ENCODE measurements around the gene STAMBP. TPM values are rescaled to one million over a fixed set of nuclear protein-coding genes. Genes with fewer than 3 reads are reported as not detected.
A peak's percentile ranks its signal among the peaks of the same experiment; 100 is the strongest.

The STAMBP gene
- total RNA-seq, 2 donors from 2014 or later: 101 to 107 TPM

DNA sequence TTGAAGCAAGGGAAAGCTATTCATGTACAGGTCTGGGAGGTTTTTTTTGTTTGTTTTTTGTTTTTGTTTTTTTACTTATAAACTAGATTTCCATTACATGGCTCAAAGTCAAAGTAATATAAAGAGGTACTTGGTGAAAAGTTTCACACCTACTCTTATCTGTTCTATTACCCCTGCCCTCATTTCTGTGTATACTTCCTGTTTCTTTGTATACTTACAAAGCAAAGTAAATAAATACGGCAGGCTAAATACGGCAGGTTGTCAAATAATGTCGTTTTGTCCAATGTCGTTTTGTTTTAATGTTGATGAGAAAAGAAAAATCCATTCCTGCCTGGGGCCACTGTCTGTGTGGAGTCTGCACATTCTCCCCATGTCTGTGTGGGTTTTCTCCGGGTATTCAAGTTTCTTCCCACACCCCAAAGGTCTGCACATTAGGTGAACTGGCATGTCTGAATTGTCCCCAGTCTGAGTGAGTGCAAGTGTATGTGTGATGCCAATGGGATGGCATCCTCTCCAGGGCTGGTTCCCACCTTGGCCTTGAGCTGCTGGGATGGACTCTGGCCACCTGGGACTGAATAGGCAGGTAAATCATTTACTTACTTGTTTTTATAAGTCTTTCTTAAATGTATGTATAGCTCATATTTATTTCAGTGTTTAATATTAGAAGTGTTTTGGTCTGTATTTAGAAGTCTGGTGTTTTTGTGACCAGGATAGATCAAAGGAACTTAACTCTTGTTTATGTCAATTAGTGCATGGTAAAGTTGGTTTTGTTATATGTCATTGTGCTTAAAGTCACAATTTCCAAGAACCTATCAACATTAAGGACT is 13.4 kb downstream of the STAMBP start:
- Mint-ChIP-seq H3K27ac (no peak overlapping the region), H3K4me1 (ENCODE audit: low read depth) (peaks cover 12% of the 10 kb centered on the region), H3K9me3 (no peaks in the 10 kb centered on the region), H3K4me3 (no peak overlapping the region), H3K27me3 (ENCODE audit: low read depth) (no peaks in the 10 kb centered on the region), H3K36me3 (ENCODE audit: insufficient read depth in 2 of 2) (peaks cover 2 to 29% of the 10 kb centered on the region in 2 donors)
- DNase-seq: no peak
- no peak for ATAC-seq (replicated peaks in 1 of 2)

- Mint-ChIP-seq H3K36me3 (ENCODE audit: insufficient read depth in 2 of 2) (peaks cover 2 to 30% of the 10 kb centered on the region in 2 donors), H3K4me1 (ENCODE audit: low read depth) (peaks cover 12% of the 10 kb centered on the region), H3K27ac (no peak overlapping the region)
Measured at GRCh38 chr2:73842739-73843019, 13.9 kb downstream of the STAMBP start.

DNA sequence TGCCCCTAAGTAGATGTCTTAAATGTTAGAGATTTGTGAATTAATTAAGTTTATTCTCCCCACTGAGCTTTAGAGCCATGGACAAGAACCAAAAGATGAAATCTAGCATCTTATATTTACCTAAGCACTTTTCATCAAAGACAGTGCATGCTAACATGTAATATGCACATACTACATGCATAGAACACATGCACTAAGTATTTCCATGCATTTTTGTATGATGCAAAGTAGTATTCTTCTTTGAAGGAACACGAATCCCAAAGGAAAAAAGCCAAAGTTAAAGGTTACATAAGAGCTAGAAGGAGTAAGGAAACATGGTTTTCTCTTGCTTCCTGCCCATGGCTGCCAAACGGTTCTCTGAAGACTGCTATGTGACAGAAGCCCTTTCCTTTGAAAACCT is 15.3 kb downstream of the STAMBP start:
- DNase-seq: no peak
- Mint-ChIP-seq H3K27ac (no peak overlapping the region), H3K4me3 (no peak overlapping the region), H3K4me1 (ENCODE audit: low read depth) (peaks cover 12% of the 10 kb centered on the region), H3K27me3 (ENCODE audit: low read depth) (no peaks in the 10 kb centered on the region), H3K36me3 (ENCODE audit: insufficient read depth in 2 of 2) (peaks cover 2 to 31% of the 10 kb centered on the region in 2 donors), H3K9me3 (no peaks in the 10 kb centered on the region)
- no peak for ATAC-seq (replicated peaks in 1 of 2)

More at GRCh38 chr2:73842739-73843019, 13.9 kb downstream of the STAMBP start:
- no peaks in the 10 kb centered on the region for H3K27me3 Mint-ChIP-seq (ENCODE audit: low read depth)
- no peaks in the 10 kb centered on the region for H3K9me3 Mint-ChIP-seq
- H3K4me3 Mint-ChIP-seq: no peak overlapping the region
- no peak for ATAC-seq (replicated peaks in 1 of 2)
- DNase-seq: no peak

DNA sequence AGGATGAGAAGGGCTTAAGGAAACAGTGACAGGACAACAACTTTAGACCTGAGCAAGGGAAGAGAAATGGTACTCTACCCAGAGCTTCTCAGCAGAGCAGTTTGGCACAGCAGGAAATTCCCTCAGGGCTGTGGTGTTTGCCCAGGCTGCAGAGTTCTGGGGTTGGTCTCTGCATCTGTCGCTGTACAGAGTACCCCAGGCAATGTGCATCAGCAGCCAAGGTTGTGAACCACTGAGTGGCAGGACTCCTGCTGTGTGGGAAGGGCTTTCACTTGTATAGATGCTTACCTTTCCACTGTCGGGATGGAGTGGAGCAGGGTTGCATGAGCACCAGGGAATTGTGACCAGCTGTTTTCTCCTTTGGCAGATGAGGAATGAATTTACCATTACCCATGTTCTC is 21.2 kb downstream of the STAMBP start:
- H3K27me3 Mint-ChIP-seq (ENCODE audit: low read depth): no peaks in the 10 kb centered on the region
- no peak overlapping the region for H3K27ac Mint-ChIP-seq
- ATAC-seq (replicated peaks in 1 of 2) (no peak), DNase-seq (no peak)
- no peaks in the 10 kb centered on the region for H3K4me1 Mint-ChIP-seq (ENCODE audit: low read depth)
- H3K36me3 Mint-ChIP-seq (ENCODE audit: insufficient read depth in 2 of 2): peaks cover 2 to 32% of the 10 kb centered on the region in 2 donors
- no peaks in the 10 kb centered on the region for H3K9me3 Mint-ChIP-seq
- no peak overlapping the region for H3K4me3 Mint-ChIP-seq

DNA sequence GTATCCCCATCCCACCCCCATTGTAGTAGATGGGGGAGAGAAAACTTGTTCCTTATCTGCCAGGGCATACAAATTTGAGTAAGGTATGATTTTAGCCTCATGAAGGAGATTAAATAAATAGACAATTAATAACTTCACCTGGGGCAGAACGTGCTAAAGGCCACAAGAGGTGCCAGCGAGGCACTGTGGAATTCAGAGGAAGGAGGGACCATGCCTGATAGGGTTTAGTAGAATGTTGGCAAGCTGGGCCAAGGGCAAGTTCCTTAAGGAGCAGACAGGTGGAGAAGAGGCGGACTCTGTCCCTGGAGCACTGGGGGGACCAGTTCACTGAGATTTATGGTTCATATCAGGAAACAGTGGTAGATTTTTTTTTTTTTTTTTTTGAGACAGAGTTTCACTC is 22.5 kb downstream of the STAMBP start:
- DNase-seq (no peak), ATAC-seq (replicated peaks in 1 of 2) (no peak)
- Mint-ChIP-seq H3K36me3 (ENCODE audit: insufficient read depth in 2 of 2) (peaks cover 9 to 35% of the 10 kb centered on the region in 2 donors), H3K4me3 (peak overlapping the region in 1 of 2 donors; percentile 40), H3K9me3 (no peaks in the 10 kb centered on the region), H3K4me1 (ENCODE audit: low read depth) (peaks cover 5% of the 10 kb centered on the region), H3K27ac (no peak overlapping the region), H3K27me3 (ENCODE audit: low read depth) (no peaks in the 10 kb centered on the region)

DNA sequence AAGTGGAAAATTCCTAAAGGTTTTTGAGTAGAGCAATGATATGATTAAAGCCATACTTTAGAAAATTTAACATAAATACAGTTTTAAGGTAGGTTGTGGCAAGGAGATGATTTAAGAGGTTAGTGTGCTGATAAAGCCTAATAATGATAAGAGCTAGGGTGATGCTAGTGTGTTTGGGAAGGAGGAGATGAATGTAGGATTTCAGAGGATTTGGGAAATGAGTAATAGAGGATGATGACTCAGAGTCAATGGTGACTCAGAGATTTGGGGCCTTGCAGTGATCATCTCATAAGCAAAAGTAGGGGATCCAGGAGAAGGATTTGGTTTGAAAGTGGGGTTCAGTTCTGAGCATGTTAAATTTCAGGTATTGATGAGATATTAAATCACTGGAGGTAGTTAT is 23.3 kb downstream of the STAMBP start:
- Mint-ChIP-seq H3K27ac (no peak overlapping the region), H3K4me1 (ENCODE audit: low read depth) (peaks cover 7% of the 10 kb centered on the region), H3K27me3 (ENCODE audit: low read depth) (no peaks in the 10 kb centered on the region), H3K36me3 (ENCODE audit: insufficient read depth in 2 of 2) (peaks cover 12 to 34% of the 10 kb centered on the region in 2 donors), H3K9me3 (no peaks in the 10 kb centered on the region), H3K4me3 (no peak overlapping the region)
- peak; percentile 6 to 22 for DNase-seq
- ATAC-seq (replicated peaks in 1 of 2): peak; percentile 87 to 90

DNA sequence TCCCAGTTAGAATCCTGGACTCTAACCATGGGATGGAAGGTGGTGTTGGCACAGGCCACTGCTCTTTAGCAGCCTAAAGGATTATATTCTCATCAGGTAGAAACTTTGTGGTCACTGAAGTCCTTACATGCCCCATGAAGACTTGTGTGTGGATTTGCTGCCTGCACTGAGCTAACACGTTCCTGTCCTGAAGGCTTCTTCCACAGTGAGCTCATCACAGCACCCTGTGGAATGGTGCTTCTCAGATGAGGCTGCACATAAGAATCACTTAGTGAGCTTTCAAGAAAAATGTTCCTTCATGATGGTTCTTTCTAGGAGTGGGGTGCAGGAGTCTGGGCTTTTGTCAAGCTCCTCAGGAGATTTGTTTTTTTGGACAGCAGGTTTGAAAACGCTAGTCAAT is 26.8 kb downstream of the STAMBP start:
- H3K36me3 Mint-ChIP-seq (ENCODE audit: insufficient read depth in 2 of 2): peaks cover 14 to 41% of the 10 kb centered on the region in 2 donors
- DNase-seq: no peak
- H3K4me1 Mint-ChIP-seq (ENCODE audit: low read depth): peaks cover 35% of the 10 kb centered on the region
- H3K27ac Mint-ChIP-seq: no peak overlapping the region
- no peak overlapping the region for H3K4me3 Mint-ChIP-seq
- no peak for ATAC-seq (replicated peaks in 1 of 2)
- no peaks in the 10 kb centered on the region for H3K9me3 Mint-ChIP-seq
- no peaks in the 10 kb centered on the region for H3K27me3 Mint-ChIP-seq (ENCODE audit: low read depth)

GRCh38 chr2:73856214-73856613 is 27.5 kb downstream of the STAMBP start:
- no peak for ATAC-seq (replicated peaks in 1 of 2)
- H3K27me3 Mint-ChIP-seq (ENCODE audit: low read depth): no peaks in the 10 kb centered on the region
- H3K27ac Mint-ChIP-seq: no peak overlapping the region
- DNase-seq: no peak
- H3K9me3 Mint-ChIP-seq: no peaks in the 10 kb centered on the region
- H3K4me1 Mint-ChIP-seq (ENCODE audit: low read depth): peaks cover 38% of the 10 kb centered on the region
- H3K4me3 Mint-ChIP-seq: no peak overlapping the region
- peaks cover 18 to 43% of the 10 kb centered on the region in 2 donors for H3K36me3 Mint-ChIP-seq (ENCODE audit: insufficient read depth in 2 of 2)

- ATAC-seq (replicated peaks in 1 of 2) (peak; percentile 100), DNase-seq (peak; percentile 62 to 68)
- peak overlapping the region in 1 of 2 donors; percentile 14 for H3K4me3 Mint-ChIP-seq
- peaks cover 24 to 61% of the 10 kb centered on the region in 2 donors for H3K36me3 Mint-ChIP-seq (ENCODE audit: insufficient read depth in 2 of 2)
- H3K4me1 Mint-ChIP-seq (ENCODE audit: low read depth): peaks cover 38% of the 10 kb centered on the region
- no peaks in the 10 kb centered on the region for H3K27me3 Mint-ChIP-seq (ENCODE audit: low read depth)
- no peak overlapping the region for H3K27ac Mint-ChIP-seq
- no peaks in the 10 kb centered on the region for H3K9me3 Mint-ChIP-seq
Measured at GRCh38 chr2:73859721-73860586, 31.2 kb downstream of the STAMBP start.

- DNase-seq: no peak
- H3K4me1 Mint-ChIP-seq (ENCODE audit: low read depth): peaks cover 27% of the 10 kb centered on the region
- ATAC-seq (replicated peaks in 1 of 2): no peak
- H3K9me3 Mint-ChIP-seq: no peaks in the 10 kb centered on the region
- peaks cover 20 to 44% of the 10 kb centered on the region in 2 donors for H3K36me3 Mint-ChIP-seq (ENCODE audit: insufficient read depth in 2 of 2)
- H3K4me3 Mint-ChIP-seq: no peak overlapping the region
- H3K27me3 Mint-ChIP-seq (ENCODE audit: low read depth): no peaks in the 10 kb centered on the region
- no peak overlapping the region for H3K27ac Mint-ChIP-seq
Measured at GRCh38 chr2:73862987-73863386, 34.2 kb downstream of the STAMBP start.

GRCh38 chr2:73868204-73868978 is 39.6 kb downstream of the STAMBP start:
- no peaks in the 10 kb centered on the region for H3K9me3 Mint-ChIP-seq
- no peak overlapping the region for H3K4me3 Mint-ChIP-seq
- H3K4me1 Mint-ChIP-seq (ENCODE audit: low read depth): no peaks in the 10 kb centered on the region

DNA sequence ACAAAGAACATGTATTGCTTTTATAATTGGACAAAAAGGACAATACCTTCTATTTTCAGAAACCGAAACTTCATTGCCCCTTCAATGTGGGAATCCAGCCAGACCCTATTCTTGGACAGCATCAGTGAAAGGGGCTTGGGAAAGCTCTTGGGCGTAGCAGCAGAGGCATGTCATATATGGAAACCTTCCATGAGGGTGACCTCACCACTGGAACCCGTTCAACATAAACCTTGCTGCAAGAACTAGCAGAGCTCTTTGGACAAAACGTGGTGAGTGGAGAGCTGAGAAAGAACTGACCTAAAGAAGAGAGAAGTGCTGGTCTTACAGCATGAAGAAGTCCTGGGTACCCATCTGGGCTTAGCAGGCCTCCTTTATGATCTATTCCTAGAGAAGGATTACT is 41.3 kb downstream of the STAMBP start:
- Mint-ChIP-seq H3K4me1 (ENCODE audit: low read depth) (no peaks in the 10 kb centered on the region), H3K27me3 (ENCODE audit: low read depth) (no peaks in the 10 kb centered on the region), H3K27ac (no peak overlapping the region), H3K9me3 (no peaks in the 10 kb centered on the region), H3K4me3 (no peak overlapping the region), H3K36me3 (ENCODE audit: insufficient read depth in 2 of 2) (peaks cover 6 to 10% of the 10 kb centered on the region in 2 donors)
- ATAC-seq (replicated peaks in 1 of 2) (no peak), DNase-seq (no peak)

More at GRCh38 chr2:73868204-73868978, 39.6 kb downstream of the STAMBP start:
- no peak overlapping the region for H3K27ac Mint-ChIP-seq
- DNase-seq: no peak
- ATAC-seq (replicated peaks in 1 of 2): no peak
- H3K27me3 Mint-ChIP-seq (ENCODE audit: low read depth): no peaks in the 10 kb centered on the region
- peaks cover 11 to 18% of the 10 kb centered on the region in 2 donors for H3K36me3 Mint-ChIP-seq (ENCODE audit: insufficient read depth in 2 of 2)

Measured in activated T-cell treated with anti-CD3 and anti-CD28 coated beads, Interleukin-2, amount 50 U/mL, for 72 hours (primary cell).